ENCODE measurements around the gene ADGRV1.

Gene ADGRV1

GRCh38 chr5:91118354-91118753 lies 559.8 kb downstream of the ADGRV1 start:
- no peak for DNase-seq (ENCODE audit: low read depth)

- no peak for DNase-seq (ENCODE audit: low read depth)
These were observed 560.2 kb downstream of the ADGRV1 start for GRCh38 chr5:91118796-91119195.

GRCh38 chr5:91119217-91119616 lies 560.6 kb downstream of the ADGRV1 start:
- DNase-seq (ENCODE audit: low read depth) = no peak

GRCh38 chr5:91119981-91120850 lies 561.6 kb downstream of the ADGRV1 start:
- DNase-seq (ENCODE audit: low read depth) = no peak

- DNase-seq (ENCODE audit: low read depth) = no peak
These were observed 562.9 kb downstream of the ADGRV1 start for GRCh38 chr5:91121347-91121993.

- no peak for DNase-seq (ENCODE audit: low read depth)
These were observed 564.1 kb downstream of the ADGRV1 start for GRCh38 chr5:91122651-91123050.

- DNase-seq (ENCODE audit: low read depth) = no peak
These were observed 564.7 kb downstream of the ADGRV1 start for GRCh38 chr5:91123291-91123690.

- no peak for DNase-seq (ENCODE audit: low read depth)
These were observed 565.3 kb downstream of the ADGRV1 start for GRCh38 chr5:91123901-91124300.

GRCh38 chr5:91125916-91126315 lies 567.3 kb downstream of the ADGRV1 start:
- DNase-seq (ENCODE audit: low read depth) = no peak

GRCh38 chr5:91126448-91126847 lies 567.9 kb downstream of the ADGRV1 start:
- DNase-seq (ENCODE audit: low read depth) = no peak

GRCh38 chr5:91126888-91127287 lies 568.3 kb downstream of the ADGRV1 start:
- no peak for DNase-seq (ENCODE audit: low read depth)

GRCh38 chr5:91127456-91128081 lies 569.0 kb downstream of the ADGRV1 start:
- no peak for DNase-seq (ENCODE audit: low read depth)

GRCh38 chr5:91128604-91129003 lies 570.0 kb downstream of the ADGRV1 start:
- DNase-seq (ENCODE audit: low read depth) = no peak

GRCh38 chr5:91129748-91130147 lies 571.2 kb downstream of the ADGRV1 start:
- DNase-seq (ENCODE audit: low read depth) = no peak

GRCh38 chr5:91130759-91131158 lies 572.2 kb downstream of the ADGRV1 start:
- no peak for DNase-seq (ENCODE audit: low read depth)

- DNase-seq (ENCODE audit: low read depth) = no peak
These were observed 574.0 kb downstream of the ADGRV1 start for GRCh38 chr5:91132550-91132949.

GRCh38 chr5:91133183-91133582 lies 574.6 kb downstream of the ADGRV1 start:
- no peak for DNase-seq (ENCODE audit: low read depth)

GRCh38 chr5:91135475-91136248 lies 577.1 kb downstream of the ADGRV1 start:
- DNase-seq (ENCODE audit: low read depth) = no peak

- no peak for DNase-seq (ENCODE audit: low read depth)
These were observed 577.7 kb downstream of the ADGRV1 start for GRCh38 chr5:91136271-91136670.

GRCh38 chr5:91137647-91138046 lies 579.0 kb downstream of the ADGRV1 start:
- DNase-seq (ENCODE audit: low read depth) = no peak

GRCh38 chr5:91139572-91140200 lies 581.1 kb downstream of the ADGRV1 start:
- no peak for DNase-seq (ENCODE audit: low read depth)

GRCh38 chr5:91140657-91141056 lies 582.1 kb downstream of the ADGRV1 start:
- DNase-seq (ENCODE audit: low read depth) = no peak

All from stimulated activated CD8-positive, alpha-beta memory T cell treated with anti-CD3 and anti-CD28 coated beads, Interleukin-15, amount 100 ng/mL, for 24 hours (primary cell).